ENCODE data around the gene TRDN. TPM values are rescaled to one million over a fixed set of nuclear protein-coding genes. Genes with fewer than 3 reads are reported as not detected.

The TRDN gene
- total RNA-seq, 1 donor from 2014 or later, result 490 TPM

Other genes starting within 250 kb of the TRDN start
- gene NKAIN2, start 166.9 kb upstream of the TRDN start, total RNA-seq, result 0.30 TPM